ENCODE data around the gene DBNDD2. TPM values are rescaled to one million over a fixed set of nuclear protein-coding genes. Genes with fewer than 3 reads are reported as not detected.

The DBNDD2 gene, protein sequence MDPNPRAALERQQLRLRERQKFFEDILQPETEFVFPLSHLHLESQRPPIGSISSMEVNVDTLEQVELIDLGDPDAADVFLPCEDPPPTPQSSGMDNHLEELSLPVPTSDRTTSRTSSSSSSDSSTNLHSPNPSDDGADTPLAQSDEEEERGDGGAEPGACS
- 0.71 and 1.1 TPM in 2 replicates for total RNA-seq

DNA sequence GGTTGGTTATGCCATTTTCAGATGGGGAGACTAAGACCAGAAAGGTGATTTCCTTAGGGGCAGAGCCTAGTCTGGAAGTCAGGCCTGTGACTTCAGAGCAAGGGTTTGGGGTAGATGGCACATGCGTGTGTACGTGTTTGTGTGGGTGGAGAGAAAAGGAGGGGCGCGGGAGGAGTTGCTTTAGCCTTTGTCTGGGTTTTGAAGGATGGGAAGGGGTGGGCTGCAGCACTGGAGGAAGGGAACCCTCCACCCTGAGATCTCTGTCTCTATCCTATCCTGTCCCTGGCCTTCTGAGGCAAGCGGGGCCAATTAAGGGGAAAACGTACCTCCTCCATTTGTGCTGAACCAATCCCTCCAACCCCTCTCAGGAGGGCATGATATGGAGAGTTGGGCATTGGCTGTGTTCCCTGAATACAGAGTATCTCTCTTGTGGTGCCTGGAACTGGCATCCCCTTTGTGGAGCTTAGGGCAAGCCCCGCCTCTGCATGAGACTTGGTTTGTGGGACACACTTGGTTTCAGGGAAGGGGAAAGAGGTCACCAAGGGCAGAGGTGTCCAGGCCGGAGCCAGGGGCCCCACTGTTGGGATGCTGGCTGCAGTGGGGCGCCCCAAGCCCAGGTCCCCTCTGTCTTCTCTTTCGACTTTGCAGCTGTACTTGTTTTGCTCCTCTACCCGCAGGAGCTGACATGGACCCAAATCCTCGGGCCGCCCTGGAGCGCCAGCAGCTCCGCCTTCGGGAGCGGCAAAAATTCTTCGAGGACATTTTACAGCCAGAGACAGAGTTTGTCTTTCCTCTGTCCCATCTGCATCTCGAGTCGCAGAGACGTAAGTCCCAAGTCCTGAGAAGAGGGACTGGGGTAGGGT is at the start of gene DBNDD2:
TSS of gene DBNDD2 (plus strand) at position 507 of the 863 bp plus-strand sequence. CDS start at position 686, 179 bp downstream.

DNA sequence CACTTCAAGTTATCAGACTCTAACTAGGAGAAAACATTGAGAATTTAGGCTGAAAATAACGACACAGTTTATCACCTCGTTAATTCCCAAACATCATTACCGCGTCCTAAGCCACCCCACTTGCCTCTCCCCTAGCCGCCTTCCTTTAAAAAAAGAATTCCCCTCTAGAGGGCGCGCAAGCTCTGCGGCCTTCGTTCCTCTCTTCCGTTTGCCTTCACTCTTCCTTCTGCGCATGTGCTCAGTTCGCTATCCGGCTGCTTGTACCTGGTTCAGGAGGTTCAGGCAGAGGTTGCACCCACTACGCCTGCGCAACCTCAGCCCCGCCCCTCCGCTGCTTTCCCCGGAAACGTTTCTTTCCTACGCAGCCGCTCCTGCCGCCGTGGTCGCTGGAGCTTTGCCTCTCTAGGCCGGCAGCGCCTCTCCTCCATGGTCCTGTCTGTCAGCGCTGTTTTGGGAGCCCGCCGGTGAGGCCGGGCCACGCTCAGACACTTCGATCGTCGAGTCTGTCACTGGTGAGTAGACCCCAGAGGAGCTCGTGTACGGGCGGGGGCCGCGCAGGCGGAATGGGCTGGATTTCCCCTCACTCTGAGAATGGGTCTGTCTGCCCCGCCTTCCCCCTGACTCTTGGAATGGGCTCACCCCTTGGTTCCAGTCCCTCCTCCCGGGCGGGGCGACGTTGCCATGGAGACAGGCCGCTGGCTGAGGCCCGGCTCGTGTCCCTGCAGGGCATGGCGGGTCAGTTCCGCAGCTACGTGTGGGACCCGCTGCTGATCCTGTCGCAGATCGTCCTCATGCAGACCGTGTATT is 45.1 kb upstream of the DBNDD2 start, which contains the start of gene SYS1:
TSS of gene SYS1 (plus strand) at position 353 of the 807 bp plus-strand sequence. CDS start at position 729, 376 bp downstream.

DNA sequence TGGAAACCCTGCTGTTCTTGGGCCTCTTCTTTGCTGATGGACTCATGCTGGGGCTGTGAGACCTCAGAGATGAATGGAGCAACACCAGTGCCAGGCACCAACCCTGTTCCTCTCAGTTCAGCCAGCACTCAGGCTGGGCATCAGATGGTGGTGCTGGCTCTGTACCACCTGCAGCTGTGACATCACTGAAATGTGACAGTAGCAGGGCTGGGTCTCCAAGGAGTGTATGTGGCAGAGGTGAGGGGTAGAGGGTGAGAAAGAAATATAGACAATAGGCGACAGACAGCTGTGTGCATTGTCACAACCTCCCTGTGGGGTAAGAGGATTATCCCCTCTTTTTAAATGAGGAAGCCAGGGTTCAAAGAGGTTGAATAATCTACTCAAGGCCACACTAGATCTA is 29.9 kb upstream of the DBNDD2 start, which contains the start of gene TP53TG5:
TSS of gene TP53TG5 (minus strand) at position 135 of the 400 bp plus-strand sequence. CDS start at position 46, 89 bp downstream.

GRCh38 chr20:45415822-45416637 is 7.9 kb downstream of the DBNDD2 start, which contains the start of gene PIGT:
PIGT (plus strand) TSS chr20:45416141; CDS start chr20:45416157, 16 bp downstream.

Other genes with a start within 250 kb of the DBNDD2 start
- gene PI3, start 233.4 kb upstream of the DBNDD2 start, total RNA-seq = not detected in 2 replicates
- gene SEMG1, start 201.3 kb upstream of the DBNDD2 start, total RNA-seq = not detected in 2 replicates
- not detected in 2 replicates for gene SEMG2, start 186.9 kb upstream of the DBNDD2 start, total RNA-seq
- gene SLPI, start 153.7 kb upstream of the DBNDD2 start, total RNA-seq = 2.3 and 2.6 TPM in 2 replicates
- not detected in 2 replicates for gene RBPJL, start 101.4 kb upstream of the DBNDD2 start, total RNA-seq
- not detected in 2 replicates for gene MATN4, start 100.0 kb upstream of the DBNDD2 start, total RNA-seq
- gene SDC4, start 59.9 kb upstream of the DBNDD2 start, total RNA-seq = 98.4 and 102 TPM in 2 replicates
- 18.6 and 28.5 TPM in 2 replicates for gene SYS1, start 45.1 kb upstream of the DBNDD2 start, total RNA-seq
- under 0.01 TPM in 1 of 2 replicates, not detected in the other for gene TP53TG5, start 30.0 kb upstream of the DBNDD2 start, total RNA-seq
- gene PIGT, start 7.9 kb downstream of the DBNDD2 start, total RNA-seq = 21.6 and 23.3 TPM in 2 replicates
- not detected in 2 replicates for gene WFDC2, start 61.5 kb downstream of the DBNDD2 start, total RNA-seq
- not detected in 2 replicates for gene SPINT3, start 107.3 kb downstream of the DBNDD2 start, total RNA-seq
- not detected in 2 replicates for gene WFDC6, start 131.2 kb downstream of the DBNDD2 start, total RNA-seq
- not detected in 2 replicates for gene EPPIN, start 139.1 kb downstream of the DBNDD2 start, total RNA-seq
- gene WFDC8, start 171.0 kb downstream of the DBNDD2 start, total RNA-seq = not detected in 2 replicates
- gene WFDC10A, start 221.4 kb downstream of the DBNDD2 start, total RNA-seq = not detected in 2 replicates
- gene WFDC9, start 223.0 kb downstream of the DBNDD2 start, total RNA-seq = not detected in 2 replicates